Mucosa of descending colon (tissue), 3 donors: ENCODE measurements around the gene TNRC6C. TPM values are rescaled to one million over a fixed set of nuclear protein-coding genes. Genes with fewer than 3 reads are reported as not detected.
A peak's percentile ranks its signal among the peaks of the same experiment; 100 is the strongest.
"Not testable (repeated sequence)": the region's sequence is repeated elsewhere in the genome, so short reads cannot be mapped to it uniquely, and the experiment has no call there.

ENCODE experiments used
- ATAC-seq: fragments of 200-7000 bp; cut with Tn5 transposase; one replicate; pipeline ENCODE4 v1.9.1; 2020; ENCODE audit warnings: mild to moderate bottlenecking, moderate library complexity
- DNase-seq, 3 donors: peaks; one replicate each; pipeline ENCODE4 v3.0.0-alpha.2; 2020
- H3K36me3 ChIP-seq: fragments of 200-600 bp; one replicate; pipeline ENCODE4 v1.8.0; 2021; ENCODE audit warnings: low read depth, mild to moderate bottlenecking
- H3K4me1 ChIP-seq: fragments of 200-600 bp; one replicate; pipeline ENCODE4 v1.8.0; 2021; ENCODE audit warnings: low read depth, mild to moderate bottlenecking
- H3K4me3 ChIP-seq: fragments of 200-600 bp; one replicate; pipeline ENCODE4 v1.8.0; 2021; ENCODE audit warnings: mild to moderate bottlenecking
- H3K9me3 ChIP-seq: fragments of 200-600 bp; one replicate; pipeline ENCODE4 v1.8.0; 2021; ENCODE audit warnings: mild to moderate bottlenecking
- CTCF ChIP-seq: fragments of 200-600 bp; IDR thresholded peaks from one replicate; pipeline ENCODE4 v1.8.0; 2022; ENCODE audit warnings: antibody characterized with exemption, mild to moderate bottlenecking
- intact Hi-C, 2 donors: fragments of 100-400 bp; cut with DNase I in 1 of 2; cut with micrococcal nuclease in 1 of 2; formaldehyde crosslinking; loops; one replicate each; pipeline versions ENCODE4 v1.11.0 to v1.11.1; 2022; cut with DNase I, micrococcal nuclease
- total RNA-seq, 3 donors: library from RNA; stranded (reverse); fragmentation: NEBNext Ultra II Directional in 2 of 3; extraction: Animal tissue kit (Norgen Biotek cat#: 25700) in 2 of 3; gene quantifications; one replicate each; pipeline versions ENCODE4 v1.2.1 to v1.2.4, GENCODE V29; 2021 to 2023
- donor health status: DM: no; HTN: no; CAD: no; lungs with moderate emphysema.
- donor health status: DM: no; HTN: no; CAD: no.
- donor health status: DM: no; HTN: yes; CAD: no.

Gene TNRC6C
- total RNA-seq, 3 donors from 2014 or later: 13.7 to 32.6 (median 20.7) TPM

GRCh38 chr17:78112518-78113471 lies 154.3 kb downstream of the TNRC6C start:
- Histone ChIP-seq H3K36me3 (no peaks in the 10 kb centered on the region), H3K4me1 (peaks cover 8% of the 10 kb centered on the region), H3K9me3 (no peaks in the 10 kb centered on the region), H3K4me3 (no peak overlapping the region)
- peak; percentile 99 for TF ChIP-seq CTCF
- DNase-seq: peak; percentile 87 to 90 (median 88)
- intact Hi-C loops: loop anchor here in 1 of 2 donors (5.0 kb wide), 1 partner anchor 75 kb away; the partner anchor contains the start of genes AFMID and TK1
- ATAC-seq: peak; percentile 91

GRCh38 chr17:78113804-78114785 lies 155.6 kb downstream of the TNRC6C start:
- no peaks in the 10 kb centered on the region for H3K36me3 ChIP-seq
- intact Hi-C loops: loop anchor here in 1 of 2 donors (5.0 kb wide), 1 partner anchor 73 kb away; the partner anchor contains the start of genes AFMID and TK1
- no peak for TF ChIP-seq CTCF
- H3K4me3 ChIP-seq: no peak overlapping the region
- H3K9me3 ChIP-seq: no peaks in the 10 kb centered on the region
- peaks cover 11% of the 10 kb centered on the region for H3K4me1 ChIP-seq
- ATAC-seq: no peak
- DNase-seq: no peak

- H3K4me3 ChIP-seq: no peak overlapping the region
- ATAC-seq (no peak), DNase-seq (peak in 1 of 3 donors; percentile 49)
- no peaks in the 10 kb centered on the region for H3K9me3 ChIP-seq
- no peaks in the 10 kb centered on the region for H3K36me3 ChIP-seq
- intact Hi-C loops: loop anchor here in 1 of 2 donors (5.0 kb wide), 1 partner anchor 72 kb away; the partner anchor contains the start of genes AFMID and TK1
- H3K4me1 ChIP-seq: peaks cover 11% of the 10 kb centered on the region
- no peak for TF ChIP-seq CTCF
These were observed 156.6 kb downstream of the TNRC6C start for GRCh38 chr17:78114831-78115723.

- H3K4me3 ChIP-seq, ATAC-seq, H3K36me3 ChIP-seq, intact Hi-C loops, H3K9me3 ChIP-seq, DNase-seq: not testable (repeated sequence)
- peaks cover 11% of the 10 kb centered on the region for H3K4me1 ChIP-seq
These were observed 157.3 kb downstream of the TNRC6C start for GRCh38 chr17:78115803-78116202.

GRCh38 chr17:78116411-78116810 lies 157.9 kb downstream of the TNRC6C start:
- no peaks in the 10 kb centered on the region for H3K9me3 ChIP-seq
- peaks cover 11% of the 10 kb centered on the region for H3K4me1 ChIP-seq
- H3K4me3 ChIP-seq: no peak overlapping the region
- no peak for TF ChIP-seq CTCF
- intact Hi-C loops: no loop called here
- ATAC-seq (no peak), DNase-seq (no peak)
- no peaks in the 10 kb centered on the region for H3K36me3 ChIP-seq
